BLaER1 treated with 17β-estradiol and CSF1 and Interleukin-3, amounts not matched to agents 10 nM and 100 nM (cell line): ENCODE measurements around the gene ZBED1.
A peak's percentile ranks its signal among the peaks of the same experiment; 100 is the strongest.

Source experiments
- H3K27ac ChIP-seq, 11 experiments: shearing (Covaris generic); formaldehyde crosslinking; 2 replicates each; pipeline ENCODE4 v1.8.1; 2022
- H3K27me3 ChIP-seq, 11 experiments: shearing (Covaris generic); formaldehyde crosslinking; 2 replicates each; pipeline ENCODE4 v1.8.1; 2022
- H3K36me3 ChIP-seq, 11 experiments: shearing (Covaris generic); formaldehyde crosslinking; 2 replicates each; pipeline ENCODE4 v1.8.1; 2022
- H3K4me1 ChIP-seq, 10 experiments: shearing (Covaris generic); formaldehyde crosslinking; 2 replicates each; pipeline ENCODE4 v1.8.1; 2022
- H3K4me2 ChIP-seq, 11 experiments: shearing (Covaris generic); formaldehyde crosslinking; 2 replicates each; pipeline ENCODE4 v1.8.1; 2022
- H3K4me3 ChIP-seq, 10 experiments: shearing (Covaris generic); formaldehyde crosslinking; 2 replicates each; pipeline ENCODE4 v1.8.1; 2022
- H3K9ac ChIP-seq, 11 experiments: shearing (Covaris generic); formaldehyde crosslinking; 2 replicates each; pipeline ENCODE4 v1.8.1; 2022
- H3K9me3 ChIP-seq, 11 experiments: shearing (Covaris generic); formaldehyde crosslinking; replicated peaks in 1 of 11; 2 replicates each; pipeline ENCODE4 v1.8.1; 2022
- H4K20me1 ChIP-seq, 11 experiments: shearing (Covaris generic); formaldehyde crosslinking; 2 replicates each; pipeline ENCODE4 v1.8.1; 2022
- Cebpa-rat ChIP-seq, 11 experiments: shearing (Covaris generic); IDR thresholded peaks; 2 replicates each; pipeline ENCODE4 v1.8.1; 2022

The ZBED1 gene

GRCh38 chrX:2500803-2501558 is at the start of gene ZBED1, which contains the start of gene DHRSX:
ZBED1 (minus strand) TSS chrX:2500976; CDS start chrX:2490719, 10,257 bp downstream.
DHRSX (minus strand) TSS chrX:2500976; CDS start chrX:2500925, 51 bp downstream.
- peaks cover 30 to 46% (median 36%) of the 10 kb centered on the region in 10 experiments for H3K4me1 ChIP-seq
- TF ChIP-seq Cebpa-rat (IDR thresholded peaks at IDR 0.05): no peak
- H3K27me3 ChIP-seq: no peaks in the 10 kb centered on the region
- peaks cover 14 to 39% (median 31%) of the 10 kb centered on the region in 11 experiments; a peak in 20 of 22 replicates for H4K20me1 ChIP-seq
- no peaks in the 10 kb centered on the region for H3K9me3 ChIP-seq
- peak within 1 kb of the TSS; percentile 96 to 99 (median 98) for H3K9ac ChIP-seq
- H3K36me3 ChIP-seq: peaks cover 5 to 21% (median 11%) of the 10 kb centered on the region in 11 experiments; a peak in 19 of 22 replicates
- peak within 1 kb of the TSS; percentile 89 to 99 (median 96) for H3K4me2 ChIP-seq
- H3K27ac ChIP-seq: peak within 1 kb of the TSS; percentile 93 to 99 (median 97)
- H3K4me3 ChIP-seq: peak within 1 kb of the TSS; percentile 89 to 99 (median 94)

GRCh38 chrX:2549876-2550275 is 49.1 kb upstream of the ZBED1 start:
- Histone ChIP-seq H3K27me3 (peaks cover 0 to 18% (median 0%) of the 10 kb centered on the region in 11 experiments; a peak in 6 of 22 replicates), H3K4me3 (no peak overlapping the region), H3K9me3 (peaks cover 28 to 53% (median 34%) of the 10 kb centered on the region in 11 experiments), H3K27ac (no peak overlapping the region), H3K4me2 (peak overlapping the region in 6 of 11 experiments; percentile 6 to 87 (median 78); a peak in 10 of 22 replicates), H3K9ac (no peak overlapping the region), H3K4me1 (peaks cover 12 to 50% (median 34%) of the 10 kb centered on the region in 10 experiments; a peak in 18 of 20 replicates), H4K20me1 (no peaks in the 10 kb centered on the region), H3K36me3 (peaks cover 0 to 4% (median 0%) of the 10 kb centered on the region in 11 experiments; a peak in 1 of 22 replicates)
- no peak for TF ChIP-seq Cebpa-rat (IDR thresholded peaks at IDR 0.05)

GRCh38 chrX:2548711-2549423 is 48.1 kb upstream of the ZBED1 start:
- Histone ChIP-seq H4K20me1 (no peaks in the 10 kb centered on the region), H3K4me2 (0 out of 22 replicates have a peak overlapping the region, but pooled peaks of 3 of the 11 experiments have one; percentile 2 to 87 (median 79)), H3K27me3 (peaks cover 0 to 18% (median 0%) of the 10 kb centered on the region in 11 experiments; a peak in 8 of 22 replicates), H3K9ac (no peak overlapping the region), H3K4me3 (no peak overlapping the region), H3K27ac (no peak overlapping the region), H3K9me3 (peaks cover 21 to 43% (median 26%) of the 10 kb centered on the region in 11 experiments), H3K4me1 (peaks cover 12 to 46% (median 34%) of the 10 kb centered on the region in 10 experiments; a peak in 18 of 20 replicates), H3K36me3 (peaks cover 0 to 4% (median 0%) of the 10 kb centered on the region in 11 experiments; a peak in 1 of 22 replicates)
- TF ChIP-seq Cebpa-rat (IDR thresholded peaks at IDR 0.05): no peak

GRCh38 chrX:2547736-2548135 is 47.0 kb upstream of the ZBED1 start:
- TF ChIP-seq Cebpa-rat (IDR thresholded peaks at IDR 0.05): no peak
- H3K27me3 ChIP-seq: peaks cover 0 to 6% (median 0%) of the 10 kb centered on the region in 11 experiments; a peak in 7 of 22 replicates
- H3K4me2 ChIP-seq: no peak overlapping the region
- H3K9ac ChIP-seq: no peak overlapping the region
- peaks cover 9 to 40% (median 25%) of the 10 kb centered on the region in 10 experiments; a peak in 18 of 20 replicates for H3K4me1 ChIP-seq
- peaks cover 21 to 43% (median 26%) of the 10 kb centered on the region in 11 experiments for H3K9me3 ChIP-seq
- no peak overlapping the region for H3K27ac ChIP-seq
- no peaks in the 10 kb centered on the region for H4K20me1 ChIP-seq
- peaks cover 0 to 4% (median 0%) of the 10 kb centered on the region in 11 experiments; a peak in 1 of 22 replicates for H3K36me3 ChIP-seq
- H3K4me3 ChIP-seq: no peak overlapping the region

GRCh38 chrX:2546496-2546895 is 45.7 kb upstream of the ZBED1 start:
- TF ChIP-seq Cebpa-rat (IDR thresholded peaks at IDR 0.05): no peak
- Histone ChIP-seq H3K4me3 (no peak overlapping the region), H3K27me3 (no peaks in the 10 kb centered on the region; a peak in 2 of 22 replicates)

GRCh38 chrX:2545144-2545543 is 44.4 kb upstream of the ZBED1 start:
- H4K20me1 ChIP-seq: no peaks in the 10 kb centered on the region
- H3K4me3 ChIP-seq: no peak overlapping the region
- H3K27ac ChIP-seq: no peak overlapping the region
- peaks cover 21 to 43% (median 26%) of the 10 kb centered on the region in 11 experiments for H3K9me3 ChIP-seq
- no peak overlapping the region for H3K9ac ChIP-seq
- no peaks in the 10 kb centered on the region; a peak in 2 of 22 replicates for H3K27me3 ChIP-seq
- H3K4me1 ChIP-seq: peaks cover 0 to 14% (median under 1%) of the 10 kb centered on the region in 10 experiments; a peak in 10 of 20 replicates
- no peak overlapping the region for H3K4me2 ChIP-seq
- no peak for TF ChIP-seq Cebpa-rat (IDR thresholded peaks at IDR 0.05)
- H3K36me3 ChIP-seq: peaks cover 0 to 4% (median 0%) of the 10 kb centered on the region in 11 experiments; a peak in 1 of 22 replicates

More at GRCh38 chrX:2546496-2546895, 45.7 kb upstream of the ZBED1 start:
- Histone ChIP-seq H3K9me3 (peaks cover 21 to 43% (median 26%) of the 10 kb centered on the region in 11 experiments), H3K36me3 (peaks cover 0 to 4% (median 0%) of the 10 kb centered on the region in 11 experiments; a peak in 1 of 22 replicates), H3K27ac (no peak overlapping the region), H3K4me2 (no peak overlapping the region), H3K4me1 (peaks cover 0 to 28% (median 13%) of the 10 kb centered on the region in 10 experiments; a peak in 14 of 20 replicates), H4K20me1 (no peaks in the 10 kb centered on the region), H3K9ac (no peak overlapping the region)

GRCh38 chrX:2542826-2543521 is 42.2 kb upstream of the ZBED1 start:
- no peak overlapping the region for H3K27ac ChIP-seq
- H3K4me2 ChIP-seq: peak overlapping the region in 3 of 11 experiments; percentile 18 to 26 (median 20); a peak in 2 of 22 replicates
- peaks cover 0 to 4% (median 0%) of the 10 kb centered on the region in 11 experiments; a peak in 1 of 22 replicates for H3K36me3 ChIP-seq
- no peak overlapping the region for H3K4me3 ChIP-seq
- peaks cover 20 to 30% (median 23%) of the 10 kb centered on the region in 11 experiments for H3K9me3 ChIP-seq
- no peak for TF ChIP-seq Cebpa-rat (IDR thresholded peaks at IDR 0.05)
- no peaks in the 10 kb centered on the region for H4K20me1 ChIP-seq
- H3K4me1 ChIP-seq: peaks cover 0 to 6% (median 0%) of the 10 kb centered on the region in 10 experiments; a peak in 1 of 20 replicates
- no peaks in the 10 kb centered on the region; a peak in 2 of 22 replicates for H3K27me3 ChIP-seq
- no peak overlapping the region for H3K9ac ChIP-seq

- Histone ChIP-seq H3K9ac (no peak overlapping the region), H3K4me2 (peak overlapping the region in 2 of 11 experiments; percentile 0 to 21; a peak in 2 of 22 replicates), H3K9me3 (peaks cover 13 to 21% (median 15%) of the 10 kb centered on the region in 11 experiments), H4K20me1 (no peaks in the 10 kb centered on the region), H3K4me1 (peaks cover 0 to 6% (median 0%) of the 10 kb centered on the region in 10 experiments; a peak in 1 of 20 replicates), H3K27me3 (no peaks in the 10 kb centered on the region; a peak in 2 of 22 replicates), H3K27ac (no peak overlapping the region), H3K4me3 (no peak overlapping the region), H3K36me3 (peaks cover 0 to 4% (median 0%) of the 10 kb centered on the region in 11 experiments; a peak in 1 of 22 replicates)
- no peak for TF ChIP-seq Cebpa-rat (IDR thresholded peaks at IDR 0.05)
Measured at GRCh38 chrX:2541603-2542002, 40.8 kb upstream of the ZBED1 start.
